K562 (cell line): ENCODE measurements around the gene CRYGB. TPM values are rescaled to one million over a fixed set of nuclear protein-coding genes. Genes with fewer than 3 reads are reported as not detected.
A peak's percentile ranks its signal among the peaks of the same experiment; 100 is the strongest.

Experiments used
- ARID1B ChIP-seq: fragments of 450-650 bp; IDR thresholded peaks from 2 replicates; pipeline ENCODE4 v1.6.1; 2016; ENCODE audit warnings: antibody characterized with exemption, mild to moderate bottlenecking, inconsistent platforms
- CBFB ChIP-seq: sonication (generic); formaldehyde crosslinking; IDR thresholded peaks from 2 replicates; pipeline ENCODE4 v1.4.0; 2020; ENCODE audit warnings: mild to moderate bottlenecking, missing genetic modification reagents
- CHD1 ChIP-seq: fragments of 200-600 bp; sonication (generic); IDR thresholded peaks from one replicate; pipeline ENCODE4 v1.6.1; 2012; ENCODE audit warnings: mild to moderate bottlenecking, moderate library complexity, low read length, inconsistent platforms
- CUX1 ChIP-seq: fragments of 200-800 bp; sonication (Bioruptor generic); IDR thresholded peaks from 2 replicates; pipeline ENCODE4 v1.6.1; 2016; ENCODE audit warnings: missing genetic modification characterization, missing compliant biosample characterization
- ETV6 ChIP-seq, 3 experiments: fragments of 150-350 bp in 1 of 3; sonication (generic) in 1 of 3; formaldehyde crosslinking in 1 of 3; IDR thresholded peaks; 2 replicates each; pipeline versions ENCODE4 v1.6.1 to v1.8.0; 2014 to 2022; ENCODE audit warnings: borderline replicate concordance in 2 of 3, low read depth in 2 of 3, antibody characterized with exemption in 1 of 3, low read length in 1 of 3, mild to moderate bottlenecking in 1 of 3, missing genetic modification reagents in 1 of 3
- HDGF ChIP-seq: fragments of 450-650 bp; IDR thresholded peaks from 2 replicates; pipeline ENCODE4 v1.6.1; 2016
- HINFP ChIP-seq: fragments of 450-650 bp; conservative IDR thresholded peaks from 2 replicates; pipeline ENCODE4 v1.6.1; 2016; ENCODE audit warnings: missing genetic modification characterization, low read depth, mild to moderate bottlenecking, control low read depth, missing compliant biosample characterization
- KAT2B ChIP-seq: IDR thresholded peaks from one replicate; pipeline ENCODE4 v1.6.1; 2012; ENCODE audit warnings: low read depth, mild to moderate bottlenecking, control low read depth, inconsistent platforms, low read length, moderate library complexity
- MITF ChIP-seq: IDR thresholded peaks from 2 replicates; pipeline ENCODE4 v1.6.1; 2014; ENCODE audit warnings: antibody characterized with exemption
- NFIC ChIP-seq: fragments of 450-650 bp; IDR thresholded peaks from 2 replicates; pipeline ENCODE4 v1.6.1; 2017; ENCODE audit warnings: mild to moderate bottlenecking, inconsistent platforms
- PHB2 ChIP-seq: fragments of 450-650 bp; IDR thresholded peaks from 2 replicates; pipeline ENCODE4 v1.6.1; 2017; ENCODE audit warnings: low read depth
- POLR2G ChIP-seq: fragments of 200-400 bp; formaldehyde crosslinking; IDR thresholded peaks from 2 replicates; pipeline ENCODE4 v1.6.1; 2017; ENCODE audit warnings: low read depth, mild to moderate bottlenecking, antibody characterized with exemption, low read length, moderate library complexity
- POLR2H ChIP-seq: IDR thresholded peaks from 2 replicates; pipeline ENCODE4 v1.6.1; 2016; ENCODE audit warnings: missing genetic modification characterization, low read depth, mild to moderate bottlenecking, control low read depth, missing compliant biosample characterization, moderate library complexity
- SAFB2 ChIP-seq: fragments of 200-400 bp; formaldehyde crosslinking; IDR thresholded peaks from 2 replicates; pipeline ENCODE4 v1.6.1; 2018; ENCODE audit warnings: borderline replicate concordance, low read length, low read depth, moderate library complexity; ENCODE audit not compliant: severe bottlenecking
- SMARCA5 ChIP-seq: fragments of 450-650 bp; IDR thresholded peaks from 2 replicates; pipeline ENCODE4 v1.6.1; 2016
- SPI1 ChIP-seq: IDR thresholded peaks from 2 replicates; pipeline ENCODE4 v1.6.1; 2011; ENCODE audit warnings: low read depth, low read length, control low read depth, borderline replicate concordance
- SREBF1 ChIP-seq: fragments of 150-350 bp; IDR thresholded peaks from 2 replicates; pipeline ENCODE4 v1.6.1; 2014; ENCODE audit warnings: antibody characterized with exemption, low read depth, low read length, borderline replicate concordance
- TAF15 ChIP-seq: fragments of 200-400 bp; formaldehyde crosslinking; IDR thresholded peaks from 2 replicates; pipeline ENCODE4 v1.6.1; 2017; ENCODE audit warnings: mild to moderate bottlenecking, low read depth, low read length, moderate library complexity
- ZBTB8A ChIP-seq: fragments of 450-650 bp; IDR thresholded peaks from 2 replicates; pipeline ENCODE4 v1.6.1; 2018; ENCODE audit warnings: mild to moderate bottlenecking, moderate library complexity; ENCODE audit not compliant: partially characterized antibody
- ZKSCAN8 ChIP-seq: fragments of 200-800 bp; sonication (Bioruptor generic); IDR thresholded peaks from 2 replicates; pipeline ENCODE4 v1.6.1; 2016; ENCODE audit warnings: missing genetic modification characterization, missing compliant biosample characterization
- ZNF764 ChIP-seq: fragments of 250-450 bp; sonication (Bioruptor Pico); IDR thresholded peaks from 2 replicates; pipeline ENCODE4 v1.4.0; 2020; ENCODE audit warnings: low read depth, mild to moderate bottlenecking, moderate library complexity
- ZNF780A ChIP-seq: fragments of 250-450 bp; sonication (Bioruptor Pico); IDR thresholded peaks from 2 replicates; pipeline ENCODE4 v1.5.0; 2021; ENCODE audit warnings: mild to moderate bottlenecking
- ZZZ3 ChIP-seq: fragments of 450-650 bp; IDR thresholded peaks from 2 replicates; pipeline ENCODE4 v1.6.1; 2016; ENCODE audit warnings: antibody characterized with exemption, mild to moderate bottlenecking, moderate library complexity
- polyA plus RNA-seq, 8 experiments: library from polyadenylated mRNA; depleted of rRNA in 4 of 8; stranded (reverse) in 5 of 8; unstranded in 3 of 8; fragments of >200 nt; fragmentation: Nextera tagmentation in 2 of 8; fragmentation: Illumina TruSeq in 1 of 8; extraction: Ambion mirVana in 2 of 8; extraction: Trizol in 1 of 8; gene quantifications; 2 replicates each; pipeline versions ENCODE4 v1.2.1 to v1.2.3, GENCODE V29; 2011 to 2014; ENCODE audit warnings: inconsistent platforms in 1 of 8, missing spikeins in 1 of 8
- total RNA-seq, 7 experiments: library from RNA; depleted of rRNA in 6 of 7; stranded (reverse); fragments of >200 nt in 6 of 7; fragmentation: Illumina TruSeq in 2 of 7; extraction: Trizol in 2 of 7; gene quantifications; 2 replicates each; pipeline versions ENCODE4 v1.2.1 to v1.2.3, GENCODE V29; 2011 to 2021; ENCODE audit warnings: low replicate concordance in 1 of 7

Gene CRYGB
- total and polyA plus RNA-seq, 9 of the 15 experiments (the other 6 are each of a cell fraction or from before 2014, with no cell fraction given): not detected

- TF ChIP-seq SPI1 (peak; percentile 78; the same call in 1 of the 2 replicates), HINFP (no peak), ZNF780A (CRISPR knock-in tag) (no peak), CUX1 (CRISPR knock-in tag) (no peak), PHB2 (no peak), SMARCA5 (no peak), ETV6 (IDR thresholded peaks at IDR 0.05; ENCODE audit: borderline replicate concordance in 1 of 2, low read depth in 2 of 2, low read length in 1 of 2) (no peak), ETV6 (CRISPR knock-in tag; IDR thresholded peaks at IDR 0.05; ENCODE audit: borderline replicate concordance) (no peak), ZNF764 (CRISPR knock-in tag) (no peak), KAT2B (no peak), ZKSCAN8 (CRISPR knock-in tag) (no peak), TAF15 (no peak), ZBTB8A (no peak), HDGF (no peak), MITF (no peak), SAFB2 (no peak), POLR2H (tag) (no peak), ZZZ3 (no peak), CHD1 (no peak), NFIC (no peak), ARID1B (peak; percentile 60), POLR2G (no peak), SREBF1 (no peak), CBFB (CRISPR knock-in tag) (no peak)
These were observed 26.2 kb upstream of the CRYGB start (continued) for GRCh38 chr2:208172125-208172524.
